Left lung (tissue), 10 donors: ENCODE results near the gene CLNS1A. TPM values are rescaled to one million over a fixed set of nuclear protein-coding genes. Genes with fewer than 3 reads are reported as not detected.
"Not testable (repeated sequence)": the region's sequence is repeated elsewhere in the genome, so short reads cannot be mapped to it uniquely, and the experiment has no call there.

Experiments used
- ATAC-seq: fragments of 200-7000 bp; cut with Tn5 transposase; one replicate; pipeline ENCODE4 v1.9.1; 2020; ENCODE audit warnings: moderate library complexity
- DNase-seq, 4 donors: peaks; one replicate each; pipeline ENCODE4 v3.0.0-alpha.2; 2013 to 2020
- H3K27ac ChIP-seq, 2 donors: fragments of 200-600 bp; sonication (generic) in 1 of 2; one replicate each; pipeline versions ENCODE4 v1.5.0 to v1.8.0; 2020 to 2021
- H3K27me3 ChIP-seq, 2 donors: fragments of 200-600 bp; sonication (generic) in 1 of 2; one replicate each; pipeline versions ENCODE4 v1.5.0 to v1.8.0; 2020 to 2021
- H3K36me3 ChIP-seq, 2 donors: fragments of 200-600 bp; sonication (generic) in 1 of 2; one replicate each; pipeline versions ENCODE4 v1.5.0 to v1.8.0; 2020 to 2021
- H3K4me1 ChIP-seq, 2 donors: fragments of 200-600 bp; one replicate each; pipeline ENCODE4 v1.8.0; 2021
- H3K4me3 ChIP-seq, 2 donors: fragments of 200-600 bp; sonication (generic) in 1 of 2; one replicate each; pipeline versions ENCODE4 v1.5.0 to v1.8.0; 2020 to 2021; ENCODE audit warnings: mild to moderate bottlenecking in 1 of 2
- H3K9me3 ChIP-seq, 2 donors: fragments of 200-600 bp; sonication (generic) in 1 of 2; one replicate each; pipeline versions ENCODE4 v1.5.0 to v1.8.0; 2020 to 2021
- intact Hi-C, 2 donors: fragments of 100-400 bp; cut with DNase I; formaldehyde crosslinking; loops; one replicate each; pipeline versions ENCODE4 v1.11.2 to v1.14.2; 2022
- polyA plus RNA-seq, 6 donors: library from polyadenylated mRNA; unstranded; fragments of 120-200 nt; gene quantifications; one replicate each; pipeline ENCODE4 v1.2.1, GENCODE V29; 2013; ENCODE audit not compliant: insufficient read length in 6 of 6
- total RNA-seq, 2 donors: library from RNA; stranded (reverse); fragmentation: NEBNext Ultra II Directional; extraction: Animal tissue kit (Norgen Biotek cat#: 25700); gene quantifications; one replicate each; pipeline ENCODE4 v1.2.1, GENCODE V29; 2021
- TF ChIP-seq, protein P1 (sequence below), 2 donors: fragments of 200-600 bp; sonication (generic) in 1 of 2; IDR thresholded peaks; one replicate each; pipeline versions ENCODE4 v1.5.0 to v1.8.0; 2021; ENCODE audit warnings: antibody characterized with exemption in 2 of 2
- donor health status: DM: no; HTN: yes; CAD: no.
- donor health status: DM: no; HTN: no; CAD: no.

The CLNS1A gene
- total and polyA plus RNA-seq, 8 donors = 61.1 to 202 (median 185) TPM

DNA sequence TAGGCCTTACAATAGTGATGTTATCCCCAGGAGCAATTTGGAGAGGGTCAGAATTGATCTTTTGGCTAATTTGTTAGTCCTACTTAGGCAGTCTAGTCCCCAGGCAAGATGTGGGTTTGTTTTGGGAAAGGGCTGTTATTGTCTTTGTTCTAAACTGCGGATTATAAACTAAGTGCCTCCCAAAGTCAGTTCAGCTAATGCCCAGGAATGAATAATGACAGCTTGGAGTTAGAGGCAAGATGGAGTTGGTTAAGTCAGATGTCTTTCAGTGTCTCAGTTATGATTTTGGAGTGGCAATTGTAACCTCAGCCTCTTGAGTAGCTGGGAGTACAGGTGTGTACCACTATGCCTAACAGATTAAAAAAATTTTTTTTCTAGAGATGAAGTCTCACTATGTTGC, 7.3 kb upstream of the CLNS1A start:
- H3K27me3 ChIP-seq = no peaks in the 10 kb centered on the region
- ATAC-seq (no peak), DNase-seq (no peak)
- H3K36me3 ChIP-seq = no peaks in the 10 kb centered on the region
- peaks cover 0 to 5% of the 10 kb centered on the region in 2 donors for H3K9me3 ChIP-seq
- TF ChIP-seq, protein P1, sequence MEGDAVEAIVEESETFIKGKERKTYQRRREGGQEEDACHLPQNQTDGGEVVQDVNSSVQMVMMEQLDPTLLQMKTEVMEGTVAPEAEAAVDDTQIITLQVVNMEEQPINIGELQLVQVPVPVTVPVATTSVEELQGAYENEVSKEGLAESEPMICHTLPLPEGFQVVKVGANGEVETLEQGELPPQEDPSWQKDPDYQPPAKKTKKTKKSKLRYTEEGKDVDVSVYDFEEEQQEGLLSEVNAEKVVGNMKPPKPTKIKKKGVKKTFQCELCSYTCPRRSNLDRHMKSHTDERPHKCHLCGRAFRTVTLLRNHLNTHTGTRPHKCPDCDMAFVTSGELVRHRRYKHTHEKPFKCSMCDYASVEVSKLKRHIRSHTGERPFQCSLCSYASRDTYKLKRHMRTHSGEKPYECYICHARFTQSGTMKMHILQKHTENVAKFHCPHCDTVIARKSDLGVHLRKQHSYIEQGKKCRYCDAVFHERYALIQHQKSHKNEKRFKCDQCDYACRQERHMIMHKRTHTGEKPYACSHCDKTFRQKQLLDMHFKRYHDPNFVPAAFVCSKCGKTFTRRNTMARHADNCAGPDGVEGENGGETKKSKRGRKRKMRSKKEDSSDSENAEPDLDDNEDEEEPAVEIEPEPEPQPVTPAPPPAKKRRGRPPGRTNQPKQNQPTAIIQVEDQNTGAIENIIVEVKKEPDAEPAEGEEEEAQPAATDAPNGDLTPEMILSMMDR (IDR thresholded peaks at IDR 0.05) = no peak
- no peak overlapping the region for H3K4me3 ChIP-seq
- no peaks in the 10 kb centered on the region for H3K4me1 ChIP-seq
- no peak overlapping the region for H3K27ac ChIP-seq
- intact Hi-C loops = no loop called here

DNA sequence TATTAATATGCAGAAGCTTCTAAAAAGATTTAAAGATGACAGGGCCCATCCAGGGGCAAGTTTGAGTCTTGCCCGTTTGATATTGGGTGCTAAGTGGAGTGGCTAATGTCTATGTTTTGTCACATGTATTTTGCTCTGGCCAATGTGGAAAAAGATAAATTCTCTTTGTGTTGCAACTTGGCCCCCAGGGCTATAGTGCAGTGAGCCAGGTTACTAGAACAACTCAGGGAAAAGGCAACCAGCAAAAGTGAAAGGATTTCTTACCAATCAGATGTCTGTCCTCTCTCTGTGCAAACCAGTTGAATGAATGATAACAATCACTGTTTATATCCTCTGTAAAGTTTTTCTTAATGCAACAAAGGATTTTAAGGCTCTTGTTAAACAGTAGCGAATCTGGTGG, 4.6 kb upstream of the CLNS1A start:
- intact Hi-C loops = no loop called here
- no peak overlapping the region for H3K27ac ChIP-seq
- no peaks in the 10 kb centered on the region for H3K27me3 ChIP-seq
- H3K36me3 ChIP-seq = no peaks in the 10 kb centered on the region
- H3K4me1 ChIP-seq = no peaks in the 10 kb centered on the region
- H3K4me3 ChIP-seq = no peak overlapping the region
- DNase-seq = no peak
- TF ChIP-seq, protein P1 (IDR thresholded peaks at IDR 0.05) = no peak
- no peak for ATAC-seq
- peaks cover 0 to 5% of the 10 kb centered on the region in 2 donors for H3K9me3 ChIP-seq

DNA sequence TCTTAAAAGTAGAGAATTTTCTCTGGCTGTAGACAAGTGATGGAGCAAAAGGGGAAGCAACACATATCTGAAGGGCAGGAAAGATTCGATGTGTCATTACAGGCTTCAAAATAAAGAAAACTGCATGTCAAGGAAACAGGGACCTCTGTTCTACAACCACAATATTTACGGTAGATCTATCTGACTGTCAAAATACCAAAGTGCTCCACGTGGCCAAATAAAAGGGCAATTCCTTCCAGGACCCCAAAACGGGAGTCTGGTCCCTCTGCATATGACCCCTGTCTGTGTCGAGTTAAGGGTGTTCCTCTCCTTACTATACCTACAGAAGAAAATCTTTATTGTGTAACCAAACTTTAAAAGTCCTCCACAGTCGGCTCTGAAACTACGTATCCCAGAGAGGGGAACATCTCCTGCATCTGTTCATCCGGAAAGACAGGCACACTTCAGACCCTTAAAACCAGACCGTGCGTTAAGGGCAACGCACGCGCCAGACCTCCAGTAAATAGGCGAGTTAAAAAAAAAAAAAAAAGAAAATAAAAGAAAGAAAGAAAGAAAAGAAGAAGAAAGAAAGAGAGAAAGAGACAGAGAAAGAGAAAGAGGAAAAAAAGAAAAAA, 756 bp downstream of the CLNS1A start:
- Histone ChIP-seq H3K4me3 (peak overlapping the region; percentile 80 to 84), H3K27me3 (no peaks in the 10 kb centered on the region), H3K9me3 (peaks cover 0 to 5% of the 10 kb centered on the region in 2 donors), H3K4me1 (peaks cover 6 to 37% of the 10 kb centered on the region in 2 donors), H3K36me3 (peaks cover 0 to 3% of the 10 kb centered on the region in 2 donors), H3K27ac (peak overlapping the region in 1 of 2 donors; percentile 85)
- ATAC-seq = no peak
- TF ChIP-seq, protein P1 (IDR thresholded peaks at IDR 0.05) = no peak
- DNase-seq = no peak
- intact Hi-C loops = no loop called here

DNA sequence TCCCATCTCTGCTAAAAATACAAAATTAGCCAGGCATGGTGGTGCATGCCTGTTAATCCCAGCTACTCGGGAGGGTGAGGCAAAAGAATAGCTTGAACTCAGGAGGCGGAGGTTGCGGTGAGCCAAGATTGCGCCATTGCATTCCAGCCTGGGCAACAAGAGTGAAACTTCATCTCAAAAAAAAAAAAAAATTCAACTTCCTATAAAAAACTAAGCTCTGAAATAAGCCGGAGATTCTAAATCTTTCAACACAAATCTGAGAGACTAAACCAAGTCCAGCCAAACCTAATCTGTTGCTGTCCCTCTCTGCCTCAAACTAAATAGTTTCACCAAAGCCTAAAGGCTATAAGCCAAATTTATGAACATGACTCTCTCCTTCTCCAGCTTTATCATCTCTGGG, 3.7 kb downstream of the CLNS1A start:
- H3K36me3 ChIP-seq, ATAC-seq, H3K9me3 ChIP-seq, H3K27me3 ChIP-seq, intact Hi-C loops, H3K4me3 ChIP-seq: not testable (repeated sequence)
- H3K27ac ChIP-seq = peak overlapping the region in 1 of 2 donors; percentile 54
- DNase-seq = peak in 1 of 4 donors; percentile 37
- H3K4me1 ChIP-seq = peaks cover 6 to 47% of the 10 kb centered on the region in 2 donors

DNA sequence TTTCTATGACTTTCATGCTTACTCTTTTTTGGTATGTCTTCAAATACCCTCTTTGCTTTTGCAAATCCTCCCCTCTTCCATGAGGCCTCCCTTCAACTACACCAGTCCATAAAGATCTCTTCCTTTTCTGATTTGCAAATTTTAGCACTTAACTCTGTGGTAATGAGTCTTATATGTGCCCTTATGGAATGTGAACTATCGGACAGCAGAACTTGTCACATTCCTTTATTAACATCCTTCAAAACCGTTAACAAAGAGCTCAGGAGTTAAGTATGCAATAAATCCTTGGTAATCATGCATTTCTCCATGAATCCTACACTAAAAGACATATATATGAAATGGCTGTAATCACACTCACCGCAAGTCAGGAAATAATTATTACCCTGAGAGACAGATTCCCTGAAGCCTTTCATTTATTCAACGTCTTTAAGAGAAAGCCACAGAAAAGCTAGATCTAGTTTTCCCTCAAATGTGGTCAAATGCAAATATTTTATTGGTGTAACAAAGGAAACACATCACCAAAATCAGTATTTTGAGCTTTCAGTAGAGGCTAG, 7.4 kb downstream of the CLNS1A start:
- no peak overlapping the region for H3K4me3 ChIP-seq
- peaks cover 0 to 18% of the 10 kb centered on the region in 2 donors for H3K36me3 ChIP-seq
- no peaks in the 10 kb centered on the region for H3K9me3 ChIP-seq
- ATAC-seq = no peak
- TF ChIP-seq, protein P1 (IDR thresholded peaks at IDR 0.05) = no peak
- intact Hi-C loops = no loop called here
- no peak for DNase-seq
- H3K27me3 ChIP-seq = no peaks in the 10 kb centered on the region
- H3K4me1 ChIP-seq = peaks cover 0 to 29% of the 10 kb centered on the region in 2 donors
- no peak overlapping the region for H3K27ac ChIP-seq
